Measurements from ENCODE around the gene RER1.

The RER1 gene

DNA sequence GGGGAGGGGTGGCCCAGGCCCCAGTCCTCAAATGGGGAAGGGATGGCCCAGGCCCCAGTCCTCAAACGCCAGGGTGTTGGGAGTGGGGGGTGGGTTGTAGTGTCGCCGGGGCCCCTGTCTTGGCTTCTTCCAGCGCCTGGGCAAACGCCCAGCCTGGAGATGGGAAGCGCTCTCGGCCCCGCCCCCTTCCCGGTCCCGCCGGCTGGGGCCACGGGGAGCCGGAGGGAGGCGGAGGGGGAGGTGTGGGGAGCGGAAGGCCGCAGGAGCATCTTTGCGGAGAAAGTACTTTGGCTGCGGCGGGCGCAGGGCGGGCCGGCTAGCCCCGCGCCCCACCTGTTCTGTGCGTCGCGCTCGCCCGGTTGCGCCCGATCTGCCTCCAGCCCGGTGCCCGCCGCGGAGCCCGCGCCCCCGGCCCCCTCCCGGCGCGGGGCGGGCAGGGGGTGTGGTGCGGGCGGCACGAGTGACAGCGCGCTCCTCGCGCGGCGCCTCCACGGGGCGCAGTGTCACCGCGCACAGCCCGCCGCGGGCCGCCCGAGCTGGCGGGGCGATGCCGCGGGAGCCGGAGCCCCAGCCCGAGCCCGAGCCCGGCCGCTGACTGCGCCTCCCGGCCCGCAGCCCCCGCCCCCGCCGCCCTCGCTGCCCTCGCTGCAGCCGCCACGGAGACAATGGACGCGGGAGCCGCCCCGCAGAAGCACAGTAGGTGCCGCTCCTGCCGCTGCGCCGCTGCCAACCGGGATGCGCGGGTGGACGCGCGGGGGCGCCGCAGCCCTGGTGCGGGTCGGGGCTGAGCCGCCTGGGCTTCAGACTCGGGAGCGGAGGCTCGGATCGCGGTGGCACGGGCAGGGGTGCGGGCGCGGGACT, 51.9 kb downstream of the RER1 start:
- H3K27ac ChIP-seq = no peak overlapping the region
- no peak for DNase-seq
- peaks cover 0 to 6% (median 3%) of the 10 kb centered on the region in 4 donors for H3K4me1 ChIP-seq
- TF ChIP-seq, protein P1, sequence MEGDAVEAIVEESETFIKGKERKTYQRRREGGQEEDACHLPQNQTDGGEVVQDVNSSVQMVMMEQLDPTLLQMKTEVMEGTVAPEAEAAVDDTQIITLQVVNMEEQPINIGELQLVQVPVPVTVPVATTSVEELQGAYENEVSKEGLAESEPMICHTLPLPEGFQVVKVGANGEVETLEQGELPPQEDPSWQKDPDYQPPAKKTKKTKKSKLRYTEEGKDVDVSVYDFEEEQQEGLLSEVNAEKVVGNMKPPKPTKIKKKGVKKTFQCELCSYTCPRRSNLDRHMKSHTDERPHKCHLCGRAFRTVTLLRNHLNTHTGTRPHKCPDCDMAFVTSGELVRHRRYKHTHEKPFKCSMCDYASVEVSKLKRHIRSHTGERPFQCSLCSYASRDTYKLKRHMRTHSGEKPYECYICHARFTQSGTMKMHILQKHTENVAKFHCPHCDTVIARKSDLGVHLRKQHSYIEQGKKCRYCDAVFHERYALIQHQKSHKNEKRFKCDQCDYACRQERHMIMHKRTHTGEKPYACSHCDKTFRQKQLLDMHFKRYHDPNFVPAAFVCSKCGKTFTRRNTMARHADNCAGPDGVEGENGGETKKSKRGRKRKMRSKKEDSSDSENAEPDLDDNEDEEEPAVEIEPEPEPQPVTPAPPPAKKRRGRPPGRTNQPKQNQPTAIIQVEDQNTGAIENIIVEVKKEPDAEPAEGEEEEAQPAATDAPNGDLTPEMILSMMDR (IDR thresholded peaks at IDR 0.05) = no peak
- H3K27me3 ChIP-seq = peaks cover 0 to 96% of the 10 kb centered on the region in 2 donors
- H3K36me3 ChIP-seq = no peaks in the 10 kb centered on the region
- no peaks in the 10 kb centered on the region for H3K9me3 ChIP-seq
- no peak overlapping the region for H3K4me3 ChIP-seq
- intact Hi-C loops (cut with DNase I; ENCODE audit: low total_unique reads) = no loop called here

DNA sequence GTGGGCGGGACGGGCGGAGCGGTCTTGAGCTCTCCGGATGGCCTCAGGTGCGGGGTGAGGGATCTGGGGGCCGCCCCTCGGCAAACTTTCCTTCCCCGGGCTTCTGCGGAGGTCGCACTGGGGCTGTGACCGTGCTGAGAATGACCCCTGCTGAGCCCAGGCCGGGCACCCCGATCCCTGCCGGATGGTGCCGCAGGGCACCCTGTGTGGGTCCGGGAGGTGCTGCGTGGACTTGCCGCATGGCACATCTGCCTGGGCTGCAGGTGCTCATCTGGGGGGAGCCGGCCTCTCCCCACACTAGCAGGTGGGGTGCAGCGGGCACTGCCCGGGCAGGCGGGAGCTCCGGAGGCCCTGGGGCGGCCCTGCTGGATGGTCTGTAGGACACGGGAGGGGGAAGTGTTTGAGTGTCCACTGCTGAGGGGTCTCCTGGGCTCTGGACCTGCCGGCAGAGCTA, 52.5 kb downstream of the RER1 start:
- H3K4me1 ChIP-seq = peaks cover 0 to 6% (median 3%) of the 10 kb centered on the region in 4 donors
- H3K27ac ChIP-seq = no peak overlapping the region
- no peak overlapping the region for H3K4me3 ChIP-seq
- DNase-seq = no peak
- TF ChIP-seq, protein P1 (IDR thresholded peaks at IDR 0.05) = no peak
- H3K36me3 ChIP-seq = no peaks in the 10 kb centered on the region
- intact Hi-C loops (cut with DNase I; ENCODE audit: low total_unique reads) = no loop called here
- H3K27me3 ChIP-seq = peaks cover 0 to 96% of the 10 kb centered on the region in 2 donors
- no peaks in the 10 kb centered on the region for H3K9me3 ChIP-seq

DNA sequence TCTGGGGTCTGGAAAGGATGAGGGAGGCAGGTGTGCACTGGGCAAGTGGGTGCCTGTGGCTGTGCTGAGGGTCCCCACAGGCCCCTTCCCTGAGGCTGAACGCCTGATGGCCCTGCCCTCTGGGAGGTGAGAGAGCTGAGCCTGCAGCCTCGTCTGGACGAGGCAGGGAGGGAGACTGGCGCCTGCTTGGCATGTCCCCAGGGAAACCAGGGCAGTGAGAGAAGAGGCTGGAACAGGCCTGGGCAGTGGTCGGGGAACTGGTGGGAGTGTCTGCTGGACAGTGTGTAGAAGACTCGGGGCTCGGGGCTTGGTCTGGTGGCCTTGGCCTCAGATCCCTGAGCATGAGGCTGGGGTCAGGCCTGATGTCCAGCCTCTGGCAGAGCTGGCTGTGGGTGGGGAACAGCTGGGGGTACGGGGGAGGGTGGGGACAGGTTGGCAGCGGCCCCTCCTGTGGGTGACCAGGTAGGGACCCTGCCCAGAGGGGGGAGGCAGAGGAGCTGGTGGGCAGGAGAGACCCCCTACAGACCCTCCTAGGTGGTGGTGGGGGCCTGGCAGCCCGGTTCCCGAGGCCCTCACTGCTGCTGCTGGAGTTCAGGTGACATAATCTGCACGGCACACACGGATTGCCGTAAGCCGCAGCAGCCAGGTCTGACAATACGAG, 53.7 kb downstream of the RER1 start:
- Histone ChIP-seq H3K4me1 (peaks cover 0 to 6% (median 3%) of the 10 kb centered on the region in 4 donors), H3K9me3 (no peaks in the 10 kb centered on the region), H3K27me3 (peaks cover 0 to 97% of the 10 kb centered on the region in 2 donors), H3K4me3 (no peak overlapping the region), H3K27ac (no peak overlapping the region), H3K36me3 (no peaks in the 10 kb centered on the region)
- intact Hi-C loops (cut with DNase I; ENCODE audit: low total_unique reads) = no loop called here
- no peak for DNase-seq
- TF ChIP-seq, protein P1 (IDR thresholded peaks at IDR 0.05) = no peak

DNA sequence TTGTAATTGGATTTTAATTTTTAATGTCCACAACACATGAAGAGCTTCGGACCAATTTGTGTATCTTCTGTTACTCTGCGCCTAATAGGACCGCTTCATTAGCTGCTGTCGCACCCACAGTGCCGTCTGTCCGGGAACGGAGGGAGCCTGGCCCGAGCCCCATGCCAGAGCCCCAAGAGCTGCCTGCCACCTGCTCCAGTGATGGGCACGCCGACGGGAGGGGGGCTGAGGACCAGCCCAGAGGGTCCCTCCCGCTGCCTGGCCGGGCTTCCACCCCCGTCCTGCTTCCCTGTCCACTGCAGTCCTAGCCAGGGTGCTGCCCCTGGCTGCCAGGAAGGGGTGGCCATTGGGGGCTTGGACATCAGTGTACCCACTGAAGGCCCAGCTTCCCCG, 54.2 kb downstream of the RER1 start:
- H3K4me1 ChIP-seq = peaks cover 0 to 6% (median 3%) of the 10 kb centered on the region in 4 donors
- H3K9me3 ChIP-seq = no peaks in the 10 kb centered on the region
- no peak overlapping the region for H3K27ac ChIP-seq
- TF ChIP-seq, protein P1 (IDR thresholded peaks at IDR 0.05) = no peak
- intact Hi-C loops (cut with DNase I; ENCODE audit: low total_unique reads) = no loop called here
- H3K27me3 ChIP-seq = peaks cover 0 to 97% of the 10 kb centered on the region in 2 donors
- no peak for DNase-seq
- no peaks in the 10 kb centered on the region for H3K36me3 ChIP-seq
- no peak overlapping the region for H3K4me3 ChIP-seq

DNA sequence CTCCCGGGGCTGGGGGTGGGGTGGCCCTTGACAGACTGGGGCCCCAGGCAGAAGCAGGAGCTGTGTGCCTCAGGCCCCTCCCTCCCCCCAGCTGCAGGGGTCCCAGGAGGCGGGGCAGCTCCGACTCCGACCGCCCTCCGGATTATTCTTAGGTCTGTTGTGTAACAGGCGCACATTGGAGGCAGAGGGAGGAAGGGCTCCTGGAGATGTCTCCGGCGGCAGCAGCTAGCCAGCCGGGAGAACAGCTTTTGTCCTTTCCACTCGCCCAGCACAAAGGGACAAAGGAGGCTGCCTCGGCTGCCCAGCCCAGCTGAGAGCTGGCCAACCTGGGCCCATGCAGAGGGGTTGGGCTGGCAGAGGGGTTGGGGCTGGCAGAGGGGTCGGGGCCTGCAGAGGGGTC, 54.8 kb downstream of the RER1 start:
- H3K27me3 ChIP-seq = peaks cover 0 to 97% of the 10 kb centered on the region in 2 donors
- no peak for DNase-seq

More for the DNA sequence above, 54.8 kb downstream of the RER1 start:
- peaks cover 0 to 6% (median 3%) of the 10 kb centered on the region in 4 donors for H3K4me1 ChIP-seq
- TF ChIP-seq, protein P1 (IDR thresholded peaks at IDR 0.05) = no peak
- no peaks in the 10 kb centered on the region for H3K9me3 ChIP-seq
- no peak overlapping the region for H3K27ac ChIP-seq
- no peak overlapping the region for H3K4me3 ChIP-seq
- H3K36me3 ChIP-seq = no peaks in the 10 kb centered on the region
- intact Hi-C loops (cut with DNase I; ENCODE audit: low total_unique reads) = no loop called here
